ENCODE data around the gene GSTCD.
"Not testable (repeated sequence)": the region's sequence is repeated elsewhere in the genome, so short reads cannot be mapped to it uniquely, and the experiment has no call there.

The GSTCD gene

DNA sequence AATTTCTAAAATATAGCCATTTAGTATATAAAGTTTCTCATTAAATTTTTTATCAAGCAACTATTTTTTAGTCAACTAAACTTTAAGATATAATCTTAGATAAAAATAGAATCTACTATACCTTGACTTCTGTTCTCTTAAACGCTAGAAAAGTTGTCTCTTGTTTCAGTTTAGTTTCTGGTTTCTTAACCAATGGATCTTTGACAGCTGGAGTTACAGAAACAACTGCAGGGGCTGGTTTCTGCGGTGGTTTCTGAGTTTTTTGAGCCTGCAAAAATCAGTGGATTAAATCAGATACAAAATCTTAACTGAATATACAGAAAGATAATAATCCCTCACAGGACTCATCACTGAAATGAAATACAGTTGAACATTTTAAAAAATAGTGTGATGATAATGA is 22.0 kb upstream of the GSTCD start:
- DNase-seq, result no peak
- Histone ChIP-seq H3K36me3 (peaks cover 60 to 61% (median 61%) of the 10 kb centered on the region in 3 donors), H3K27ac (no peak overlapping the region), H3K4me1 (peaks cover 0 to 5% (median 0%) of the 10 kb centered on the region in 4 donors), H3K27me3 (no peaks in the 10 kb centered on the region), H3K9me3 (no peaks in the 10 kb centered on the region), H3K4me3 (no peak overlapping the region)
- intact Hi-C loops (cut with DNase I; ENCODE audit: low total_unique reads), result no loop called here
- TF ChIP-seq, protein P1, sequence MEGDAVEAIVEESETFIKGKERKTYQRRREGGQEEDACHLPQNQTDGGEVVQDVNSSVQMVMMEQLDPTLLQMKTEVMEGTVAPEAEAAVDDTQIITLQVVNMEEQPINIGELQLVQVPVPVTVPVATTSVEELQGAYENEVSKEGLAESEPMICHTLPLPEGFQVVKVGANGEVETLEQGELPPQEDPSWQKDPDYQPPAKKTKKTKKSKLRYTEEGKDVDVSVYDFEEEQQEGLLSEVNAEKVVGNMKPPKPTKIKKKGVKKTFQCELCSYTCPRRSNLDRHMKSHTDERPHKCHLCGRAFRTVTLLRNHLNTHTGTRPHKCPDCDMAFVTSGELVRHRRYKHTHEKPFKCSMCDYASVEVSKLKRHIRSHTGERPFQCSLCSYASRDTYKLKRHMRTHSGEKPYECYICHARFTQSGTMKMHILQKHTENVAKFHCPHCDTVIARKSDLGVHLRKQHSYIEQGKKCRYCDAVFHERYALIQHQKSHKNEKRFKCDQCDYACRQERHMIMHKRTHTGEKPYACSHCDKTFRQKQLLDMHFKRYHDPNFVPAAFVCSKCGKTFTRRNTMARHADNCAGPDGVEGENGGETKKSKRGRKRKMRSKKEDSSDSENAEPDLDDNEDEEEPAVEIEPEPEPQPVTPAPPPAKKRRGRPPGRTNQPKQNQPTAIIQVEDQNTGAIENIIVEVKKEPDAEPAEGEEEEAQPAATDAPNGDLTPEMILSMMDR (IDR thresholded peaks at IDR 0.05), result no peak

DNA sequence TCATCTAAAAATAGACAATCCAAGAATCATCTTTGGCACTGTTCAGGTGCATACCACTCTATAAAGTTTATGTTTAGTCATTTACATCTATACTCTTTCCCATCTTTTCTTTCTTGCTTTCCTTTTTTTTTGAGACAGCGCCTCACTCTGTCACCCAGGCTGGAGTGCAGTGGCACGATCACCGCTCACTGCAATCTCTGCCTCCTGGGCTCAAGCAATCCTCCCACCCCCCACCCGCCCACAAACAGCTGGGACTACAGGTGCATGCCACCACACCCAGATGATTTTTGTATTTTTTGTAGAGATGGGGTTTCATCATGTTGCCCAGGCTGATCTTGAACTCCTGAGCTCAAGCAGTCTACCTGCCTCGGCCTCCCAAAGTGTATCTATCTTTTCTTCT is 13.8 kb upstream of the GSTCD start:
- H3K4me1 ChIP-seq; H3K9me3 ChIP-seq; H3K4me3 ChIP-seq; DNase-seq; H3K27me3 ChIP-seq; H3K27ac ChIP-seq; intact Hi-C loops (cut with DNase I; ENCODE audit: low total_unique reads): not testable (repeated sequence)
- peaks cover 38 to 64% (median 53%) of the 10 kb centered on the region in 3 donors for H3K36me3 ChIP-seq

DNA sequence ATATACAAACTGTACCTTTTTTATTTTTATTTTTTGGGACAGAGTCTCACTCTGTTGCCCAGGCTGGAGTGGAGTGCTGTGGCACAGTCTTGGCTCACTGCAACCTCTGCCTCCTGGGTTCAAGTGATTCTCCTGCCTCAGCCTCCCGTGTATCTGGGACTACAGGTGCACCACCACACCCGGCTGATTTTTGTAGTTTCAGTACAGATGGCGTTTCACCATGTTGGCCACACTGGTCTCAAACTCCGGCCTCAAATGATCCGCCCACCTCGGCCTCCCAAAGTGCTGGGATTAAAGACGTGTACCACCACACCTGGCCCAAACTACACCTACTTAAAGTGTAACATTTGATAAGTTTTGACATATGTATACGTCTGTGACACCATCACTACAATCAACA is 12.8 kb upstream of the GSTCD start:
- H3K36me3 ChIP-seq, result peaks cover 35 to 57% (median 48%) of the 10 kb centered on the region in 3 donors
- H3K4me3 ChIP-seq; DNase-seq; H3K27me3 ChIP-seq; H3K27ac ChIP-seq; H3K4me1 ChIP-seq; intact Hi-C loops (cut with DNase I; ENCODE audit: low total_unique reads); H3K9me3 ChIP-seq: not testable (repeated sequence)

DNA sequence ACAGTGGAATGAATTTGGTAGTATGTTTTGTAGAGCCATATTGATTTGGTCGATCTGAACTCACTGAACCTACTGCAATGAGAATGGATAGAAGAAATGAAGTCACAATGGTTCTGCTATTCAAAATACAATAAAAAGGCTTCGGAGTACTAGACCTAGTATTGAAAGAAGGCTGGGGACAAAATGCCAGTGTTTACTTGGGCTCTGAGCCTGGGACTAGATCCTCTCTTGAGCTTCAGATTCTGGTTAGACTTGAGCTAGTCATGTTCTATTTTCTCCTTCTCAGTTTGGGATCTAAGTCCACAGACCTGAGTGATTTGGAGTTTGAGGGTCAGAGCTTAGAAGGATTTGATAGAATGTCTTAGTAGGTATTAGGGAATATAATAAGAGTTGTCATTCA is 10.0 kb upstream of the GSTCD start:
- intact Hi-C loops (cut with DNase I; ENCODE audit: low total_unique reads), result no loop called here

DNA sequence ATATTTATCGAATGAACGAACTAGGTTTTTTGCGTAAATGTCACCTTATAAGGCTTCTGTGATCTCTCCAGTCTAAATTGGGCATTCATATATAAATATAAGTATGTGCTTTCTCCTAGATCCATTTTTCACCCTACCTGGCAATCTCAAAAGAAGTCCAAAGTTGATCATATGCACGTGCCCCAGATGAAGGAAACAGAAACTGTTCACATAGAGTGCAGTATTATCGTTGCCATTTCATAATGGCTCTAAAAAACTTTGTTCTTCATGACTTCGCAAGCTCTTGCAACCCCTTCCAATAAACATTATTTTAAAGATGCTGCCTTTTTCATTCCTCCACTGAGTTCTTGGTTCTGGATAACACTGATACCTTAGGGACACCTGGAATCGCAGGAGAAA is 803 bp upstream of the GSTCD start:
- TF ChIP-seq, protein P1 (IDR thresholded peaks at IDR 0.05), result no peak
- intact Hi-C loops (cut with DNase I; ENCODE audit: low total_unique reads), result no loop called here
- peak overlapping the region; percentile 82 to 89 for H3K4me3 ChIP-seq
- H3K4me1 ChIP-seq, result peaks cover 0 to 35% (median 15%) of the 10 kb centered on the region in 4 donors
- no peaks in the 10 kb centered on the region for H3K9me3 ChIP-seq
- H3K27ac ChIP-seq, result peak overlapping the region; percentile 88 to 91
- H3K36me3 ChIP-seq, result no peaks in the 10 kb centered on the region
- no peak for DNase-seq
- no peaks in the 10 kb centered on the region for H3K27me3 ChIP-seq

More for the DNA sequence above, 10.0 kb upstream of the GSTCD start:
- Histone ChIP-seq H3K4me1 (peaks cover 0 to 3% (median 0%) of the 10 kb centered on the region in 4 donors), H3K9me3 (no peaks in the 10 kb centered on the region), H3K27ac (no peak overlapping the region), H3K27me3 (no peaks in the 10 kb centered on the region), H3K4me3 (no peak overlapping the region), H3K36me3 (peaks cover 29 to 39% (median 33%) of the 10 kb centered on the region in 3 donors)
- no peak for DNase-seq
- TF ChIP-seq, protein P1 (IDR thresholded peaks at IDR 0.05), result no peak

DNA sequence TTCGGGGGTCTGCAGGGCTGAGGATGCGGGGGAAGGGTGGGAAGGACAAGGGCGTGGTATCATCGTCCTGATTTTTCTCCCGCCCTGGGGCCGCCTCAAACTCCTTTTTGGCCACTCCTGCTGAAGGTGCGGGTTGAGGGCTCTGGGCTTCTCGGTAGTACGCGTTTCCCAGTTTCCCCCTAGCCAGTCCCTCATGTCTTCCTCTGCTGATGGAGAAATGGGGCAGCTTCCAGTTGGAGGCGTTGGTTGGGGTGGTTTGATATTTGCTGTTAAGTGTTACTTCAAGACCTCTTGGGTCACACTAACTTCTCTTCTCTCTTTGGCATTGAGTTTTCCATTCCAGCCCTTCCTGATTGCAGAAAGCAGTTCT is 482 bp downstream of the GSTCD start:
- intact Hi-C loops (cut with DNase I; ENCODE audit: low total_unique reads), result no loop called here
- TF ChIP-seq, protein P1 (IDR thresholded peaks at IDR 0.05), result no peak
- DNase-seq, result no peak

More for the DNA sequence above, 482 bp downstream of the GSTCD start:
- Histone ChIP-seq H3K4me1 (peaks cover 0 to 35% (median 16%) of the 10 kb centered on the region in 4 donors), H3K4me3 (peak overlapping the region; percentile 82 to 89), H3K27me3 (no peaks in the 10 kb centered on the region), H3K36me3 (no peaks in the 10 kb centered on the region), H3K9me3 (no peaks in the 10 kb centered on the region), H3K27ac (peak overlapping the region; percentile 88 to 91)

Data from tibial artery (tissue), 4 donors.